OCI-LY1 (cell line): Measurements from ENCODE around the gene BTK.
A peak's percentile ranks its signal among the peaks of the same experiment; 100 is the strongest.

Experiments used
- H2AFZ ChIP-seq: fragments of 200-600 bp; sonication (generic), shearing (Covaris generic); 2 replicates; pipeline ENCODE4 v1.6.0; 2014; ENCODE audit warnings: antibody characterized with exemption, mild to moderate bottlenecking, low read length
- H3F3A ChIP-seq: fragments of 200-600 bp; sonication (generic), shearing (Covaris generic); 2 replicates; pipeline ENCODE4 v1.6.0; 2014; ENCODE audit warnings: mild to moderate bottlenecking, antibody characterized with exemption, low read length, moderate library complexity; ENCODE audit not compliant: insufficient read depth
- H3K27ac ChIP-seq: fragments of 200-600 bp; sonication (generic); 2 replicates; pipeline ENCODE4 v1.5.1; 2014; ENCODE audit warnings: low read length, mixed run types, mild to moderate bottlenecking, low read depth; ENCODE audit not compliant: poor library complexity, severe bottlenecking
- H3K27me3 ChIP-seq: fragments of 200-600 bp; sonication (generic); 2 replicates; pipeline ENCODE4 v1.6.0; 2014; ENCODE audit warnings: antibody characterized with exemption, mild to moderate bottlenecking, low read length, moderate library complexity; ENCODE audit not compliant: insufficient read depth
- H3K36me3 ChIP-seq: fragments of 200-600 bp; sonication (generic); 2 replicates; pipeline ENCODE4 v1.6.1; 2014; ENCODE audit warnings: mild to moderate bottlenecking, antibody characterized with exemption, low read length, moderate library complexity, mixed read lengths; ENCODE audit not compliant: insufficient read depth
- H3K4me1 ChIP-seq: fragments of 200-600 bp; sonication (generic); 2 replicates; pipeline ENCODE4 v1.5.1; 2014; ENCODE audit warnings: mild to moderate bottlenecking, low read length, moderate library complexity; ENCODE audit not compliant: insufficient read depth, severe bottlenecking
- H3K4me2 ChIP-seq: fragments of 200-600 bp; sonication (generic), shearing (Covaris generic); 2 replicates; pipeline ENCODE4 v1.6.1; 2014; ENCODE audit warnings: low read length
- H3K4me3 ChIP-seq: fragments of 200-600 bp; sonication (generic); 2 replicates; pipeline ENCODE4 v1.5.1; 2014; ENCODE audit warnings: low read length, low read depth, mild to moderate bottlenecking, mixed read lengths; ENCODE audit not compliant: poor library complexity, severe bottlenecking
- H3K79me2 ChIP-seq: fragments of 200-600 bp; shearing (Covaris generic); 2 replicates; pipeline ENCODE4 v1.6.1; 2016; ENCODE audit warnings: mixed run types, low read length, mixed read lengths; ENCODE audit not compliant: insufficient read depth
- H3K9ac ChIP-seq: fragments of 200-600 bp; sonication (generic), shearing (Covaris generic); 2 replicates; pipeline ENCODE4 v1.6.1; 2014; ENCODE audit warnings: mild to moderate bottlenecking, low read length, mixed read lengths
- H3K9me2 ChIP-seq: fragments of 200-600 bp; sonication (generic), shearing (Covaris generic); 2 replicates; pipeline ENCODE4 v1.6.1; 2014; ENCODE audit warnings: low read depth, mild to moderate bottlenecking, low read length, mixed read lengths
- H3K9me3 ChIP-seq: fragments of 200-600 bp; shearing (Covaris generic); 2 replicates; pipeline ENCODE4 v1.6.1; 2014; ENCODE audit warnings: low read length, mixed read lengths
- H4K20me1 ChIP-seq: fragments of 200-600 bp; sonication (generic), shearing (Covaris generic); 2 replicates; pipeline ENCODE4 v1.6.0; 2016; ENCODE audit warnings: mild to moderate bottlenecking, low read length; ENCODE audit not compliant: insufficient read depth
- CTCF ChIP-seq: fragments of 200-600 bp; sonication (generic), shearing (Covaris generic); IDR thresholded peaks from 2 replicates; pipeline ENCODE4 v1.5.1; 2017; ENCODE audit warnings: mild to moderate bottlenecking, antibody characterized with exemption, low read length, moderate library complexity, mixed read lengths
- EZH2 ChIP-seq: fragments of 200-600 bp; sonication (generic), shearing (Covaris generic); IDR thresholded peaks from 2 replicates; pipeline ENCODE4 v1.8.0; 2017; ENCODE audit warnings: borderline replicate concordance, mixed run types, mild to moderate bottlenecking, antibody characterized with exemption, low read length, moderate library complexity, mixed read lengths

Gene BTK

GRCh38 chrX:101391831-101392230, 5.8 kb upstream of the BTK start:
- peaks cover 48% of the 10 kb centered on the region for H3K36me3 ChIP-seq
- peaks cover 5% of the 10 kb centered on the region for H3K79me2 ChIP-seq
- H3K4me3 ChIP-seq: peak overlapping the region; percentile 87
- no peaks in the 10 kb centered on the region for H3K27me3 ChIP-seq
- H3K9me3 ChIP-seq: no peaks in the 10 kb centered on the region
- peak overlapping the region; percentile 97 for H3K9ac ChIP-seq
- TF ChIP-seq CTCF (no peak), EZH2 (no peak)
- peaks cover 45% of the 10 kb centered on the region for H3K4me1 ChIP-seq
- no peaks in the 10 kb centered on the region for H4K20me1 ChIP-seq
- peak overlapping the region; percentile 97 for H3K4me2 ChIP-seq
- H2AFZ ChIP-seq: no peak overlapping the region
- no peaks in the 10 kb centered on the region for H3K9me2 ChIP-seq
- peak overlapping the region; percentile 86 for H3K27ac ChIP-seq
- H3F3A ChIP-seq: no peaks in the 10 kb centered on the region

GRCh38 chrX:101390664-101391525, 4.9 kb upstream of the BTK start, which contains the start of gene RPL36A:
Gene RPL36A (plus strand): TSS chrX:101391011. CDS start chrX:101391044, 33 bp downstream.
- H3K9me3 ChIP-seq: no peaks in the 10 kb centered on the region
- peaks cover 52% of the 10 kb centered on the region for H3K4me1 ChIP-seq
- no peaks in the 10 kb centered on the region for H3F3A ChIP-seq
- no peak within 1 kb of the TSS for H2AFZ ChIP-seq
- no peaks in the 10 kb centered on the region for H3K27me3 ChIP-seq
- H3K36me3 ChIP-seq: peaks cover 43% of the 10 kb centered on the region
- H3K4me3 ChIP-seq: peak within 1 kb of the TSS; percentile 87
- peak within 1 kb of the TSS; percentile 97 for H3K9ac ChIP-seq
- peaks cover 5% of the 10 kb centered on the region for H3K79me2 ChIP-seq
- peak within 1 kb of the TSS; percentile 97 for H3K4me2 ChIP-seq
- no peaks in the 10 kb centered on the region for H3K9me2 ChIP-seq
- H3K27ac ChIP-seq: peak within 1 kb of the TSS; percentile 86
- H4K20me1 ChIP-seq: no peaks in the 10 kb centered on the region
- TF ChIP-seq EZH2: no peak
- peak; percentile 68 for TF ChIP-seq CTCF

GRCh38 chrX:101388604-101389003, 2.6 kb upstream of the BTK start:
- Histone ChIP-seq H3K4me3 (no peak overlapping the region), H3K4me2 (no peak overlapping the region), H3K27me3 (no peaks in the 10 kb centered on the region), H3F3A (no peaks in the 10 kb centered on the region), H3K9ac (no peak overlapping the region), H3K9me2 (no peaks in the 10 kb centered on the region), H3K4me1 (peaks cover 66% of the 10 kb centered on the region), H3K36me3 (peaks cover 27% of the 10 kb centered on the region), H2AFZ (no peak overlapping the region), H3K9me3 (no peaks in the 10 kb centered on the region), H3K79me2 (peaks cover 10% of the 10 kb centered on the region), H4K20me1 (no peaks in the 10 kb centered on the region), H3K27ac (no peak overlapping the region)
- TF ChIP-seq EZH2: no peak
- TF ChIP-seq CTCF: no peak
